DMS53 (cell line): ENCODE measurements around the gene NANOS3.

ENCODE experiments used
- DNase-seq: peaks from one replicate; lab custom pipeline; 2025; lab: John Stamatoyannopoulos, UW

The NANOS3 gene

GRCh38 chr19:13864667-13865570 lies 12.0 kb upstream of the NANOS3 start:
- peak; percentile 59 for DNase-seq

GRCh38 chr19:13865571-13866462 lies 11.1 kb upstream of the NANOS3 start:
- peak; percentile 41 for DNase-seq

- DNase-seq, result no peak
Observed at GRCh38 chr19:13866463-13867046, 10.4 kb upstream of the NANOS3 start.

- no peak for DNase-seq
Observed at GRCh38 chr19:13868663-13869062, 8.3 kb upstream of the NANOS3 start.

- no peak for DNase-seq
Observed at GRCh38 chr19:13869281-13869680, 7.7 kb upstream of the NANOS3 start.

GRCh38 chr19:13870873-13871272 lies 6.1 kb upstream of the NANOS3 start:
- DNase-seq, result peak; percentile 19

GRCh38 chr19:13872339-13872694 lies 4.6 kb upstream of the NANOS3 start:
- no peak for DNase-seq

GRCh38 chr19:13872695-13873389 lies 4.1 kb upstream of the NANOS3 start:
- DNase-seq, result peak; percentile 63

GRCh38 chr19:13873834-13874515 lies 3.0 kb upstream of the NANOS3 start:
- no peak for DNase-seq

- no peak for DNase-seq
Observed at GRCh38 chr19:13875824-13876223, 1.1 kb upstream of the NANOS3 start.

- peak; percentile 38 for DNase-seq
Observed at GRCh38 chr19:13877303-13877702, 369 bp downstream of the NANOS3 start.

- DNase-seq, result peak; percentile 94
Observed at GRCh38 chr19:13880059-13881043, 3.4 kb downstream of the NANOS3 start.

- no peak for DNase-seq
Observed at GRCh38 chr19:13881251-13881691, 4.3 kb downstream of the NANOS3 start.

GRCh38 chr19:13881692-13882418 lies 4.9 kb downstream of the NANOS3 start:
- DNase-seq, result peak; percentile 20

- no peak for DNase-seq
Observed at GRCh38 chr19:13882419-13882795, 5.5 kb downstream of the NANOS3 start.

GRCh38 chr19:13882836-13883235 lies 5.9 kb downstream of the NANOS3 start:
- DNase-seq, result no peak

GRCh38 chr19:13883516-13884064 lies 6.7 kb downstream of the NANOS3 start:
- no peak for DNase-seq

- DNase-seq, result peak; percentile 47
Observed at GRCh38 chr19:13884726-13885591, 8.0 kb downstream of the NANOS3 start.
